ENCODE measurements around the gene AFAP1L2. TPM values are rescaled to one million over a fixed set of nuclear protein-coding genes. Genes with fewer than 3 reads are reported as not detected.
A peak's percentile ranks its signal among the peaks of the same experiment; 100 is the strongest.

Gene AFAP1L2
- total and polyA plus RNA-seq, 8 donors: 2.6 to 25.0 (median 10.0) TPM

DNA sequence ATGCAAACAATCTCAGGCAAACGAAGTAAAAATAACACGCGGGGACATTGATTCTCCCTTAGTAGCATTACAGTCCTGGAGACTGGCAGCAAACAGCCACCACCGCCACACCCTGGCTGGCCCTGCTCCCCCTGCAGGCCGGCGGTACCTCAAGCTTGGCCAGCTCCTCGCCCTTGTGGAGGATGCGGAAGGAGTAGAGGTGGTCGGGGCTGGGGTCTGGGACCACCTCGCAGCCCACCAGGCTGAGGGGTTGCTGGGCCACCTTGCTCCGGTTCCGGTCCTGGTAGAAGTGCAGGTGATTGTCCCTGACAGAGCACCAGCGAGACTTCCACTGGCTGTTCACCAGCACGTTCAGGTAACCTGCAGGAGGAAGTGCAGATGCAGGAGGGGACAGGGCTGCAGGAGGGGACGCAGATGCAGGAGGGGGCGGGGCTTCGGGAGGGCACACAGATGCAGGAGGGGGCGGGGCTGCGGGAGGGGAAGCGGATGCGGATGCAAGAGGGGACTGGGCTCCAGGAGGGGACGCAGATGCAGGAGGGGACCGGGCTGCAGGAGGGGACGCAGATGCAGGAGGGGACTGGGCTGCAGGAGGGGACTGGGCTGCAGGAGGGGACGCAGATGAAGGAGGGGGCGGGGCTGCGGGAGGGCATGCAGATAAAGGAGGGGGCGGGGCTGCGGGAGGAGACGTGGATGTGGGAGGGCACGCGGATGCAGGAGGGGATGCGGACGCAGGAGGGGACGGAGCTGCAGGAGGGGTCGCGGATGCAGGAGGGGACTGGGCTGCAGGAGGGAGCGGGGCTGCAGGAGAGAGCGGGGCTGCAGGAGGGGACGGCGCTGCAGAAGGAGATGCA lies 99.5 kb downstream of the AFAP1L2 start:
- TF ChIP-seq POLR2AphosphoS5 (IDR thresholded peaks at IDR 0.05) (no peak), EP300 (IDR thresholded peaks at IDR 0.05) (no peak), POLR2A (IDR thresholded peaks at IDR 0.05) (no peak)
- TF ChIP-seq, protein P1, sequence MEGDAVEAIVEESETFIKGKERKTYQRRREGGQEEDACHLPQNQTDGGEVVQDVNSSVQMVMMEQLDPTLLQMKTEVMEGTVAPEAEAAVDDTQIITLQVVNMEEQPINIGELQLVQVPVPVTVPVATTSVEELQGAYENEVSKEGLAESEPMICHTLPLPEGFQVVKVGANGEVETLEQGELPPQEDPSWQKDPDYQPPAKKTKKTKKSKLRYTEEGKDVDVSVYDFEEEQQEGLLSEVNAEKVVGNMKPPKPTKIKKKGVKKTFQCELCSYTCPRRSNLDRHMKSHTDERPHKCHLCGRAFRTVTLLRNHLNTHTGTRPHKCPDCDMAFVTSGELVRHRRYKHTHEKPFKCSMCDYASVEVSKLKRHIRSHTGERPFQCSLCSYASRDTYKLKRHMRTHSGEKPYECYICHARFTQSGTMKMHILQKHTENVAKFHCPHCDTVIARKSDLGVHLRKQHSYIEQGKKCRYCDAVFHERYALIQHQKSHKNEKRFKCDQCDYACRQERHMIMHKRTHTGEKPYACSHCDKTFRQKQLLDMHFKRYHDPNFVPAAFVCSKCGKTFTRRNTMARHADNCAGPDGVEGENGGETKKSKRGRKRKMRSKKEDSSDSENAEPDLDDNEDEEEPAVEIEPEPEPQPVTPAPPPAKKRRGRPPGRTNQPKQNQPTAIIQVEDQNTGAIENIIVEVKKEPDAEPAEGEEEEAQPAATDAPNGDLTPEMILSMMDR (IDR thresholded peaks at IDR 0.05): peak in 4 of 7 experiments; percentile 27 to 57 (median 36)
- Histone ChIP-seq H3K4me1 (peaks cover 10 to 28% (median 17%) of the 10 kb centered on the region in 4 donors), H3K27me3 (peaks cover 0 to 4% (median 0%) of the 10 kb centered on the region in 3 donors), H3K36me3 (peaks cover 0 to 23% (median 17%) of the 10 kb centered on the region in 4 donors), H3K4me3 (peak overlapping the region; percentile 31 to 41 (median 36)), H3K27ac (peak overlapping the region in 3 of 5 donors; percentile 26 to 64 (median 52)), H3K9me3 (no peaks in the 10 kb centered on the region)
- intact Hi-C loops (cut with DNase I; ENCODE audit: low total_unique reads): loop anchor here (10.0 kb wide), 1 partner anchor 130 kb away; no protein-coding TSS in a partner anchor
- DNase-seq: peak; percentile 59 to 79
- 7 to 13% (median 9%) methylated on average over 37 to 41 of the region's 41 CpGs for WGBS, 5 donors

DNA sequence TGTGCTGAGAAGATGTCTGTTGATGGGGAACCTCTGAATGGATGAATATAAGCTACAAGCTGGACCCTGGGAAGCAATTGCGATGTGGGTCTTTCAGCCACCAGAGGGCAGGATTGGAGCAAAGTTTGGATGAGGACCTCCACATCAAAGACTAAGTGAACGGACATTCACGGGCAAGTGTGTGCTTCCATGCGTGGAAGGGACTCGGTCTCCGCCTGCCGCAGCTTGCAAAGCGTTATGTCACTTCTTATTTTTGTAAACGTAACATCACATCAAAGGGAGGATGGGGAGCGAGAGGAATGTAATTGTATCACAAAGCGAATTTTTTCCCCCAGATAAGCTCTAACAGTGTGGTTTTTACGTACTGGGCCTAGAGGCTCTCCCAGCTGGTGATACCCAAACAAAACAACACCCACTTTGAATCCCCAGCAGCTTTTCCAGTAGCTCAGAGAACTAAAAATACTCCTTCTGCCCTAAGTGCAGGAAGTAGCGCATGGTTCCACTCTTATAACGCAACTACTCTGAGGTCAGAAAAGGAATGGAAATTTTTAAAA lies 100.2 kb downstream of the AFAP1L2 start:
- TF ChIP-seq POLR2AphosphoS5 (IDR thresholded peaks at IDR 0.05): peak in 1 of 3 donors; percentile 58
- TF ChIP-seq, protein P1 (IDR thresholded peaks at IDR 0.05): peak in 5 of 7 experiments; percentile 67 to 91 (median 73)
- TF ChIP-seq POLR2A (IDR thresholded peaks at IDR 0.05): no peak
- no peak for TF ChIP-seq EP300 (IDR thresholded peaks at IDR 0.05)
- no peaks in the 10 kb centered on the region for H3K9me3 ChIP-seq
- H3K4me1 ChIP-seq: peaks cover 10 to 26% (median 17%) of the 10 kb centered on the region in 4 donors
- peak; percentile 83 to 94 for DNase-seq
- 0 to 2% (median 0%) methylated on average over 14 of the region's 14 CpGs for WGBS, 5 donors
- H3K4me3 ChIP-seq: peak overlapping the region; percentile 31 to 41 (median 36)
- peaks cover 0 to 30% (median 24%) of the 10 kb centered on the region in 4 donors for H3K36me3 ChIP-seq
- intact Hi-C loops (cut with DNase I; ENCODE audit: low total_unique reads): loop anchor here (10.0 kb wide), 1 partner anchor 131 kb away; no protein-coding TSS in a partner anchor
- H3K27me3 ChIP-seq: peaks cover 0 to 4% (median 0%) of the 10 kb centered on the region in 3 donors
- peak overlapping the region in 3 of 5 donors; percentile 26 to 64 (median 52) for H3K27ac ChIP-seq

DNA sequence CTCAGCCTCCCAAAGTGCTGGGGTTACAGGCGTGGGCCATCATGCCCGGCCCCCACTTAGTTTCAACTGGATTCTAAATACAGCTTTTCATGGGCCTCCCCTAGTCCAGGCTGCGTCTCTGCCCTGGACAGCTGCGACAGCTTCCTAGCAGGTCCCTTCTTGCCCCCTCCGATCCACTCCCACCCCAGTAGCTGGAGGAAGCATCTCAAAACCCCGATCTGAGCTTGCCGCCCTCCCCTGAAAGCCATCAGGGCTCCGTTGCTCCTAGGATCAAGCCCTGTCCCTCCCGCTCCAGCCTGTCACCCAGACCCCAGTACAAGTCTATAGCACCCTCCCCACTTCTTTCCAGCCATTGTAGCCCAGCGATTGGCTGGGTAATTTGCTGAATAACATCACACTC lies 100.7 kb downstream of the AFAP1L2 start:
- Histone ChIP-seq H3K27me3 (peaks cover 0 to 4% (median 0%) of the 10 kb centered on the region in 3 donors), H3K9me3 (no peaks in the 10 kb centered on the region), H3K4me1 (peaks cover 10 to 21% (median 16%) of the 10 kb centered on the region in 4 donors), H3K27ac (peak overlapping the region in 1 of 5 donors; percentile 64), H3K36me3 (peaks cover 0 to 35% (median 29%) of the 10 kb centered on the region in 4 donors), H3K4me3 (no peak overlapping the region)
- no peak for TF ChIP-seq POLR2A (IDR thresholded peaks at IDR 0.05)
- no peak for TF ChIP-seq POLR2AphosphoS5 (IDR thresholded peaks at IDR 0.05)
- TF ChIP-seq, protein P1 (IDR thresholded peaks at IDR 0.05): no peak
- no peak for TF ChIP-seq EP300 (IDR thresholded peaks at IDR 0.05)
- no peak for DNase-seq
- intact Hi-C loops (cut with DNase I; ENCODE audit: low total_unique reads): loop anchor here (10.0 kb wide), 1 partner anchor 131 kb away; no protein-coding TSS in a partner anchor
- 64 to 69% (median 66%) methylated on average over 10 of the region's 10 CpGs for WGBS, 5 donors

Data from stomach (tissue), 9 donors.